GM19324 (cell line): ENCODE data around the gene ZP3.
A peak's percentile ranks its signal among the peaks of the same experiment; 100 is the strongest.
"Not testable (repeated sequence)": the region's sequence is repeated elsewhere in the genome, so short reads cannot be mapped to it uniquely, and the experiment has no call there.

Experiments
- ATAC-seq: cut with Tn5 transposase; IDR thresholded peaks from one replicate; pipeline ENCODE4 v1.9.1; 2021; ENCODE audit warnings: mild to moderate bottlenecking, moderate library complexity; ENCODE audit not compliant: unreplicated experiment, low FRiP score

Gene ZP3

DNA sequence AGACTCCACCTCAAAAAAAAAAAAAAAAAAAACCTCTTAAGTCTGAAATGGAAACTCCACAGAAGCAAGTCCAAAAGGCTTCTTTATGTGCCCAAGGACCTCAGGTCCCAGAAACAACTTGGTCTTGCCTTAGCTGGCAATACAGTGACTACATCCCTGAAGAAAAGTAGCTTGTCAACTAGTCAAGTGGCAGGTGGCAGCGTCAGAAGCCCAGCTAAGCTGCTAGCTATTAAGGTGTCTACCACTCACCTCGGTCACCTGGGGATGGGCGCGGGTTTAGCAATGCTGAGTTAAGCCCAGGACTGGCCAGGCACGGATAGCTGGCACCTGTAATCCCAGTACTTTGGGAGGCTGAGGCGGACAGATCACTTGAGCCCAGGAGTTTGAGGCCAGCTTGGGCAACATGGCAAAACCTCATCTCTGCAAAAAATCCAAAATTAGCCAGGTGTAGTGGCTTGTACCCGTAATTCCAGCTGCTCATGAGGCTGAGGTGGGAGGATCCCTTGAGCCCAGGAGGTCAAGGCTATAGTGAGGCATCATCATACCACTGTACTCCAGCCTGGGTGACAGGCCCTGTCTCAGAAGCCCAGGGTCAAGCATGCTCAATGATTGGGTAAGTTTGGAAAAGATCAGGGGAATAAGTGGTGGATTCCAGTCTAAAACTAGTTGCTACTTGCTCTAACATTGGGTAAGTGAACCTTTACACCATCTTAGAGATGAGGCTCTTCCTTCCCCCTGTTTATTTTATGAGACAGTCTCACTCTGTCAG is 14.6 kb downstream of the ZP3 start:
- ATAC-seq: not testable (repeated sequence)

DNA sequence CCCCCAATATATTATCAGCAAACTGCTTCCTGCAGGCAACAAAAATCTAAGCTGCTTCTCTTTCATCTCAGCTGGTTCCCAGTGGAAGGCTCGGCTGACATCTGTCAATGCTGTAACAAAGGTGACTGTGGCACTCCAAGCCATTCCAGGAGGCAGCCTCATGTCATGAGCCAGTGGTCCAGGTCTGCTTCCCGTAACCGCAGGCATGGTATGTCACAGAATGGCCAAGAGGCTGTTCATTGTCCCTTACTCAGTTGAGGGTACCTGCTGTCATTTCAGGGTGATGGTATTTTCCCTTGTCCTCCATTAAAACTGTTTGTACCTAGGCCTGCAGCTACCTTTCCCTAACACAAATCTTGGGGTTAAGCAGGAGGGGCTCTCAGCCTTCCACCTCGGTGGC is 15.7 kb downstream of the ZP3 start:
- not testable (repeated sequence) for ATAC-seq

GRCh38 chr7:76441792-76442191 is 17.0 kb downstream of the ZP3 start:
- ATAC-seq: peak; percentile 48

- not testable (repeated sequence) for ATAC-seq
Measured at GRCh38 chr7:76442664-76443446, 18.1 kb downstream of the ZP3 start.

DNA sequence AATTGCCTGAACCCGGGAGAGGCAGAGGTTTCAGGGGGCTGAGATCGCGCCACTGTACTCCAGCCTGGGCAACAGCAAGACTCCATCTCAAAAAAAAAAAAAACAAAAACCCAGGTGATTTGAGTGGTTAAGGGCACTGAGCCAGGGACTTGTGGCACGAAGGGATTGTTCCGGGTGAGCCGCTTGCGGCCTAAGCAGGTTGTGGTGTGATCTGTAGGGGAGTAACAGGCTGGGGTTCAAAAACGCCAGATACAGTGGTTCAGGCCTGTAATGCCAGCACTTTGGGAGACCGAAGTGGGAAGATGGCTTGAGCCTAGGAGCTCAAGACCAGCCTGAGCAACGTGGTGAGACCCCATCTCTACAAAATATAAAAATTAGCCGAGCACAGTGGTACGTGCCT is 19.1 kb downstream of the ZP3 start:
- not testable (repeated sequence) for ATAC-seq

GRCh38 chr7:76445577-76446008 is 20.8 kb downstream of the ZP3 start:
- not testable (repeated sequence) for ATAC-seq

DNA sequence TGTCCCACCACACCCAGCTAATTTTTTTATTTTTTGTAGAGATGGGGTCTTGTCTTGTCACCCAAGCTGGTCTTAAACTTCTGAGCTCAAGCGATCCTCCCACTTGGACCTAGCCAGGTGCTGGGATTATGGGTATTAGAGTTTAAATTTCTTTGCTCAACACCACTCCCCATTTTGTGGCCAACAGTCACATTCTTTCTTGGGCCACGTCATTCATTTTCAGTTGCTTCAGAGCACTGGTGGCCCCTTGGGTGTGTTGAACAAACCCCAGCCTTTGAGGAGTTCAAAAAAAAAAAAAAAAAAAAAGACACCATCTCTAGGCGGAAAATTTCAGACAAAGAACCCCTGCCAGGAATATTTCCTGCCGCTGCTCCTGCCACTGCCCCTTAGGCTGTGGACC is 32.3 kb downstream of the ZP3 start:
- not testable (repeated sequence) for ATAC-seq

GRCh38 chr7:76458504-76458903 is 33.8 kb downstream of the ZP3 start:
- not testable (repeated sequence) for ATAC-seq

DNA sequence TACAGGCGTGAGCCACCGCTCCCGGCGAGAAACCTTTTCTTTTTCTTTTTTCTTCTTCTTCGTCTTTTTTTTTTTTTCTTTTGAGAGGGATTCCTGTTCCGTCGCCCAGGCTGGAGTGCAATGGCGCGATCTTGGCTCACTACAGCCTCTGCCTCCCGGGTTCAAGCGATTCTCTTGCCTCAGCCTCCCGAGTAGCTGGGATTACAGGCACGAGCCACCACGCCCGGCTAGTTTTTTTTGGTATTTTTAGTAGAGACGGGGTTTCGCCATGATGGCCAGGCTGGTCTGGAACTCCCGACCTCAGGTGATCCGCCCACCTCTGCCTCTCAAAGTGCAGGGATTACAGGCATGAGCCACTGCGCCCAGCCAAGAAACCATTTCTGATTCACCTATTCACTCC is 36.0 kb downstream of the ZP3 start:
- not testable (repeated sequence) for ATAC-seq

DNA sequence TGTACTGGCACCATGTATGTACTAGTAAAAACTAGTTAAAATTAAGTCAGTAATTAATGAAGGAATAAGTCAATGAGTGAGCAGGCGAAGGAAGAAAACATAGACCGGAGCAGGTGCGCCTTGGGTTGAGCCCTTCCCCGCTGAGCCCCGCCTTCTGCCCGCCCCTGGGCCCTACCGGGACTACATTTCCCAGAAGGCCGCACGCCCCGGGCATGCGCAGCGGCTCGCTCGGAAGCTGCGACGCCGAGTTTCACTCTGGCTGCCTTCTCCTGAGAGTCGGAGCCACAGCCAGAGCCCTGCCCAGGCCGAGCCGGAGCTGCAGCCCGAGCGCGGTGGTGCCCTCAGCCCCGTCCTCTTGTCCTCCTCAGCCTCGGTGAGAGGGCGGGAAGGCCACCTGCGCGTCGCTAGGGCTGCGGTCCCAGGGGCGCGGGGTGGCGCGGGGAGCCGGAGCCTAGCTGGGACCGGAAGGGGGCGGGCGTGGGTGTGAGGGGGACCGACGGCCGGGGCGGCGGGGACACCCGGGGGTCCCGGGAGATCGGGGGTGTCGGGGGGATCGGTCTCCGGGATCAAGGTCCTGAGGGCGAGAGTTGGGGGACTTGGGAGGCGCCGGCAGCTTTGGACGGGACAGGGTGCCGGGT is 36.8 kb downstream of the ZP3 start, which contains the start of gene DTX2:
Gene DTX2 (plus strand): TSS at position 246 of the 638 bp plus-strand sequence. CDS start 18,801 bp downstream, outside the sequence.
- ATAC-seq: peak; percentile 99

DNA sequence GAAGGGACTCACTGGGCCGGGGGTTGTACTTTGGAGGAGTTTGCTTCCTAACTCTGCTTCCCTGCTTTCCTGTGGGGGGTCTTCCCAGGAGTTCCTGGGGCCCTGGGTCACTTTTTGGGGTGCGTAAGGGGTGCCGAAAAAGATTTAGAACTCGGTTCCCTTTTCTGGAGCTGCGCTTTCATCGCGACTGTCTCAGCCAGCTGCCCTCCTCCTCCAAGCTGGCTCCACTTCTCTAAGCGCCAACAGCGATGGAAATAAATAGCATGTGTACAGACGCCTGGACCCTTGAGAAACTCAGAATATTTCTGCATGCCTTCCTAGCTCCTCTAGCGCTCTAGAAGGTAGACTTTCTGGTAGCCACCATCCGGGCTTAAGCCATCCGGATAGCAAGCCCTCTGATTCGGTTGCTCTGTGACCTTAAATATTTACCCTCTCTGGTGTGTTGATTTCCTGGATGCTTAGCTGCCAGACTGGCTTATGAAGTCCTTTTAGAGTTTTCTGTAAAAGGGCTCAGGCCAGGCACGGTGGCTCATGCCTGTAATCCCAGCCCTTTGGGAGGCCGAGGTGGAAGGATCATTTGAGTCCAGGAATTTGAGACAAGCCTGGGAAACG is 37.6 kb downstream of the ZP3 start:
- ATAC-seq: not testable (repeated sequence)

DNA sequence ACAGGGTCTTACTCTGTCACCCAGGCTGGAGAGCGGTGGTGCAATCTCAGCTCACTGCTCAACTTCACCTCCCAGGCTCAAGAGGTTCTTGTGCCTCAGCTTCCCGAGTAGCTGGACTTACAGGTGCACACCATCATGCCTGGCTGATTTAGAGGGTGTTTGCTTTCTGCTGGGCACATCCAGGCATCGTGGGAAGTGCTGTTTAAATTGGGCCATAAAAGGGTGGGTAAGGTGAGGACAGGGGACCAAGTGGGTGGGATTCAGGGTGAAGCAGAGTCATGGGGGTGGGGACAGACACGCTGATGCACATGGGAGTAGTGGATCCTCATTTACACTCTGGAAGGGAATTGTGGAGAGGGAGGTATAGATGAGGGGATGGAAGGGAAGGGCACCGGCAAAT is 40.2 kb downstream of the ZP3 start:
- ATAC-seq: not testable (repeated sequence)

DNA sequence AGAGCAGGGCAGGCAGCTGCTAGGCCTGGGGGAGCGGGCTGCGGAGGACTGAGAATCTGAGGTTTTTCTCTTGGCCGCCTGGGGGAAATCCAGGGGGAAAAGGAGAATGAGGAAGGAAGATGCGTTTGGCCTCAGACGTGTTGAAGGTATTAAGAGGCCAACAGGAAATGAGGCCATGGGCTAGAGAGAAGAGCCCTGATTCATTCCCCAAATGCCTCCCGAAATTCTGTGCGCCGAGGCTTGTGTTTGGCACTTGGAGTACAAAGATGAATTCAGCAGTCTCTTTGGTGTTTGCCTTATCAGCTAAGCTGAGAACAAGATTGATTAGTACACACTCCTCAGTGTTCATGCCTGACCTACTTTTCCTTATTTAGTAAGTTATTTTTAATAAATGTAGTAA is 41.2 kb downstream of the ZP3 start:
- ATAC-seq: not testable (repeated sequence)

GRCh38 chr7:76467743-76468404 is 43.1 kb downstream of the ZP3 start:
- not testable (repeated sequence) for ATAC-seq

- not testable (repeated sequence) for ATAC-seq
Measured at GRCh38 chr7:76471556-76472221, 46.9 kb downstream of the ZP3 start.

DNA sequence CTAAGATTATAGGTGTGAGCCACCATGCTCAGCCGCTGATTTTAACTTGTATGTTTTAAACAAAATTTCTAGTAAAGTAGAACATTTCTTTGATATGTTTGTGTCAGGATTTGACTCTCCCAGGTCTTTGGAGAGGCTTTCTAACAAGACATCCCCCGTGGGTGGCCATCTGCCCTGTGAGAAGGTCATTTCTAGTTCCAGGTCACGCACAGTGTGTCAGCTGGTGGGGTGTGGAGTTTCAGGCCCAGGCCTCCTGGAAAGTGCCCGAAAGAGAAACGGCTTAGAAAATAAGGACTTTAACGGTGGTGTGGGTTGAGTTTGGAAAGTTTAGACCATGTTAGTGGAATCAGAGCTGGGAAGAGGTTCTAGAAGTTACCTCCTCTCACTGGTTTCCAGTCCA is 48.3 kb downstream of the ZP3 start:
- not testable (repeated sequence) for ATAC-seq

DNA sequence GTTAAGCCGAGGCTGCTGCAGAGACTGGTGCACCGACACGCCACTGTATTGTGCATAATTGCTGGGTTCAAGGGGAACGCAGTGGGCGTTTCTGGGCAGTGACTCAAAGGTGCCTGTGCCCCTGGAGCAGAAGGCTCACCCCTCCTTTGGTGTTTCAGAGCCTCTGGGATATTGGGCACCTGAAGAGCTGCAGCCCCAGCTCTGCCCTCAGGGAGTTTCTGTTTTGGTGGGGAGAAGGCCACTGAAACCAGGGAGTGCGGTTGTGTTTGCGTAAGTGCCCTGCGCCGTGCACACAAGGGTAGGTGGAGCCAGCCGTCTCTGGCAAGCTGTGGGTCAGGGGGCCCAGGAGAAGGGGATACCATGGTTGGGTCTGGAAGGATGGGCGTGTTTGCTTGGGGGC is 51.5 kb downstream of the ZP3 start:
- ATAC-seq: not testable (repeated sequence)

GRCh38 chr7:76476742-76477474 is 52.2 kb downstream of the ZP3 start:
- ATAC-seq: not testable (repeated sequence)

DNA sequence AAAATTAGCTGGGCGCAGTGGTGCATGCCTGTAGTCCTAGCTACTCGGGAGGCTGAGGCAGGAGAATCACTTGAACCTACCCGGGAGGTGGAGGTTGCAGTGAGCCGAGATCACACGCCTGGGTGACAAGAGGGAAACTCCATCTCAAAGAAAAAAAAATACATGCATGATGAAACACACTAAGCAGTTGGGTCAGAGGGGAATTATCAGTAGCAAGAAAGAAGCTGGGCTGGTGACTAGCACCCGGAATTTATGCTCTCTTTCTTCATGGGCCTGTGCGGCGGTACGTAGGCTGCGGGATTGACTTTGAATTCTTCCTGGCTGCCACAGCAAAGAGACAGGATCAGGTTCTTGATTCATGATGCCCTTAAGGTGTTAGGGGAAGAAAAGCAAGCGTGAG is 54.9 kb downstream of the ZP3 start:
- ATAC-seq: not testable (repeated sequence)
